DOHH2 (cell line): ENCODE measurements around the gene PVALEF.

ENCODE experiments used
- EZH2phosphoT487 ChIP-seq: fragments of 200-600 bp; sonication (generic); IDR thresholded peaks from 2 replicates; pipeline ENCODE4 v1.6.1; 2017; ENCODE audit warnings: borderline replicate concordance, mild to moderate bottlenecking, antibody characterized with exemption, low read length, moderate library complexity, mixed read lengths
- TF ChIP-seq, protein P1 (sequence below): fragments of 200-600 bp; sonication (generic); IDR thresholded peaks from one replicate; pipeline ENCODE4 v1.5.1; 2014; ENCODE audit warnings: antibody characterized with exemption, mild to moderate bottlenecking, low read depth, low read length; ENCODE audit not compliant: poor library complexity, severe bottlenecking

DNA sequence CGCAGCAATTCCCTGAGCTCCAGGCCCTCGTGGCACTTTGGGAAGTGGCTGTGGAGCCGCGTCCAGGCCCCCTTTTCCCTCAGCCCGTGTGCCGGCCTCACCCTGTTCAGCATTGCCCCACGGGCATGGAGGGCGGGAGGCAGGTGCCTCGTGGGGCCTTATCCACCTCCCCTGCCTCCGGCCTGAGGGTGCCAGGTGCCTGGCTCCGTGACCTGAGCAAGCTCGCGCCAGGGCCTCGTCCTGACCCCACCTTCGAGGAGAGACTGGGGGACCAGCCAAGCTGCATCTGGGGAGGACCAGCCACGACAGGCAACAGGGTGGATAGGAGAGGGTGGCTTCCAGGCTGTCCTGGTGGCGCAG, 27.7 kb downstream of the PVALEF start:
- TF ChIP-seq, protein P1, sequence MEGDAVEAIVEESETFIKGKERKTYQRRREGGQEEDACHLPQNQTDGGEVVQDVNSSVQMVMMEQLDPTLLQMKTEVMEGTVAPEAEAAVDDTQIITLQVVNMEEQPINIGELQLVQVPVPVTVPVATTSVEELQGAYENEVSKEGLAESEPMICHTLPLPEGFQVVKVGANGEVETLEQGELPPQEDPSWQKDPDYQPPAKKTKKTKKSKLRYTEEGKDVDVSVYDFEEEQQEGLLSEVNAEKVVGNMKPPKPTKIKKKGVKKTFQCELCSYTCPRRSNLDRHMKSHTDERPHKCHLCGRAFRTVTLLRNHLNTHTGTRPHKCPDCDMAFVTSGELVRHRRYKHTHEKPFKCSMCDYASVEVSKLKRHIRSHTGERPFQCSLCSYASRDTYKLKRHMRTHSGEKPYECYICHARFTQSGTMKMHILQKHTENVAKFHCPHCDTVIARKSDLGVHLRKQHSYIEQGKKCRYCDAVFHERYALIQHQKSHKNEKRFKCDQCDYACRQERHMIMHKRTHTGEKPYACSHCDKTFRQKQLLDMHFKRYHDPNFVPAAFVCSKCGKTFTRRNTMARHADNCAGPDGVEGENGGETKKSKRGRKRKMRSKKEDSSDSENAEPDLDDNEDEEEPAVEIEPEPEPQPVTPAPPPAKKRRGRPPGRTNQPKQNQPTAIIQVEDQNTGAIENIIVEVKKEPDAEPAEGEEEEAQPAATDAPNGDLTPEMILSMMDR: no peak
- no peak for TF ChIP-seq EZH2phosphoT487
